Measurements from ENCODE around the gene CACNA1B.

DNA sequence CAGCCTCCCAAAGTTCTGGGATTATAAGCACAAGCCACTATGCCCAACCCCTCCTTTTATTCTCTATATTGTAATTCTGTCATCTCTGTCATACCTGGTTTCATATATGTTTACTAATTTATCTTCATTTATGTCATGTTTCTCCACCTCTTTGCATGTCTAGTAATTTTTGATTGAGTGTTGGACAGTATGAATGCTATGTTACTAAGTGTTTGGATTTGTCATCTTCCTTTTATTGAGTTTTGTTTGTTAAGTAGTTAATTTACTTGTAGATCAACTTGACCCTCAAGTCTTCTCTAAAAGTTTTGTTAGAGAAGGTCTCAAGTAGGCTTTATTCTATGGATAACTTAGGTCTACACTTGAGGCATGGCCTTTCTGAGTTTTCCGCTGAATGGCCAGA lies 17.2 kb upstream of the CACNA1B start:
- TF ChIP-seq, protein P1, sequence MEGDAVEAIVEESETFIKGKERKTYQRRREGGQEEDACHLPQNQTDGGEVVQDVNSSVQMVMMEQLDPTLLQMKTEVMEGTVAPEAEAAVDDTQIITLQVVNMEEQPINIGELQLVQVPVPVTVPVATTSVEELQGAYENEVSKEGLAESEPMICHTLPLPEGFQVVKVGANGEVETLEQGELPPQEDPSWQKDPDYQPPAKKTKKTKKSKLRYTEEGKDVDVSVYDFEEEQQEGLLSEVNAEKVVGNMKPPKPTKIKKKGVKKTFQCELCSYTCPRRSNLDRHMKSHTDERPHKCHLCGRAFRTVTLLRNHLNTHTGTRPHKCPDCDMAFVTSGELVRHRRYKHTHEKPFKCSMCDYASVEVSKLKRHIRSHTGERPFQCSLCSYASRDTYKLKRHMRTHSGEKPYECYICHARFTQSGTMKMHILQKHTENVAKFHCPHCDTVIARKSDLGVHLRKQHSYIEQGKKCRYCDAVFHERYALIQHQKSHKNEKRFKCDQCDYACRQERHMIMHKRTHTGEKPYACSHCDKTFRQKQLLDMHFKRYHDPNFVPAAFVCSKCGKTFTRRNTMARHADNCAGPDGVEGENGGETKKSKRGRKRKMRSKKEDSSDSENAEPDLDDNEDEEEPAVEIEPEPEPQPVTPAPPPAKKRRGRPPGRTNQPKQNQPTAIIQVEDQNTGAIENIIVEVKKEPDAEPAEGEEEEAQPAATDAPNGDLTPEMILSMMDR (IDR thresholded peaks at IDR 0.05): no peak
- no peak for TF ChIP-seq ZFX (IDR thresholded peaks at IDR 0.05; ENCODE audit: borderline replicate concordance)
